Kidney tubule cell (primary cell): ENCODE measurements around the gene PRDM16.

Source experiments
- DNase-seq: peaks from one replicate; pipeline ENCODE4 v3.0.0-alpha.2; 2018; ENCODE audit warnings: low spot score

The PRDM16 gene

DNA sequence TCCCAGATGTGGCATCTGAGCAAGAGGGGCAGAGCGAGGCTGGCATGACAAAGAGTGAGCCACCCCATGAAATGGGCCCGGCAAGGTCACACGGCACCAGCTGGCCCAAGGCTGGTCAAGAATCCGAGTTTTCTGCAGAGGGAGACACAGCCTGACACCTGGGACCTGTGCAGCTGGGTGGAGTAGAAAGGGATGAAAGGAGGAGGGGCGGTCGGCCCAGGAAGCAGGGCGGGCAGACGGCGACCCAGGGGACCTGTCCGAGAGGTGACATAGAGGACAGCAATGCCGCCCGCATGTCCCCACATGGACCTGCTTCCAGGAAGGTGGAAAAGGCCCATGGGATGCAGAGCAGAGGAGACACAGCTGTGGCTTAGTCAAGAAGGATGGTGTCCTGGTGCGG is 137.7 kb downstream of the PRDM16 start:
- DNase-seq: no peak

GRCh38 chr1:3207217-3207848 is 138.3 kb downstream of the PRDM16 start:
- DNase-seq: peak; percentile 18

GRCh38 chr1:3208819-3209200 is 139.8 kb downstream of the PRDM16 start:
- no peak for DNase-seq

GRCh38 chr1:3209201-3209600 is 140.2 kb downstream of the PRDM16 start:
- DNase-seq: no peak

DNA sequence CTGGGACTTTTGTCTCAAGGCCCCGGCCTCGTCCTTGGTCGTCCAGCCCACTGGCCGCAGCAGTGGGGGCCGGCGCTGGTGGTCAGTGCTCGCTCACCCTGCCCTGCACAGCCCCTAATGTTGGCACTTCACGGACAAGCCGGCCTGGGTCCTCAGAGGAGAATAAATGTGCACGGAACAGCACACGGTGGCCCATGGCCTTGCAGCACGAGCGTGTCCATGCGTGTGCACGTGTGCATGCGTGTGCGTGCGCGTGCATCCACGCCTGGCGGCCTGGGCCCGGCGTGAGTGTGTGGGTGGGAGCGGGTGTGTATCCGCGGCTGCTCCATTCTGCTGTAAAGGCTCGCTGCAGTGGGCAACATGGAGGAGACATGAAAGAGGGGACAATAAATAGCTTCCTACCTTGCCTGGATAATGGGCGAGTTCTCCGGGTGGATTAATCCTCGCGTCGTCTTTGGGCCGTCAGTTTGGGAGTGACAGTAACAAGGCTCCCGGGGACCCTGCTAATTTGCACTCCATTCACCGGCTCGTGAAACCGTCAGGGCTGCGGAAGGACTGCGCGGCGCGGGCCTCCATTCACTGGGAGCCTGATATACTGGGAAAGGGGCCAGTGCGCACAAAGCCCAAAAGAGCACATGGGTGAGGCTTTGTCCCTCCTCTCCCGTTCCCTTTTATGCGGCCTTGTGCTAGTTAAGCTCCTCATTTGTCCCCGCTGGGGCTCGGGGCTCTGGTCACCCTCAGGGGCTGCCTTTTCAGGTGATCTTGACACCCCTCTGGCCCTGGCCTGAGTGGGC is 142.8 kb downstream of the PRDM16 start:
- DNase-seq: no peak

DNA sequence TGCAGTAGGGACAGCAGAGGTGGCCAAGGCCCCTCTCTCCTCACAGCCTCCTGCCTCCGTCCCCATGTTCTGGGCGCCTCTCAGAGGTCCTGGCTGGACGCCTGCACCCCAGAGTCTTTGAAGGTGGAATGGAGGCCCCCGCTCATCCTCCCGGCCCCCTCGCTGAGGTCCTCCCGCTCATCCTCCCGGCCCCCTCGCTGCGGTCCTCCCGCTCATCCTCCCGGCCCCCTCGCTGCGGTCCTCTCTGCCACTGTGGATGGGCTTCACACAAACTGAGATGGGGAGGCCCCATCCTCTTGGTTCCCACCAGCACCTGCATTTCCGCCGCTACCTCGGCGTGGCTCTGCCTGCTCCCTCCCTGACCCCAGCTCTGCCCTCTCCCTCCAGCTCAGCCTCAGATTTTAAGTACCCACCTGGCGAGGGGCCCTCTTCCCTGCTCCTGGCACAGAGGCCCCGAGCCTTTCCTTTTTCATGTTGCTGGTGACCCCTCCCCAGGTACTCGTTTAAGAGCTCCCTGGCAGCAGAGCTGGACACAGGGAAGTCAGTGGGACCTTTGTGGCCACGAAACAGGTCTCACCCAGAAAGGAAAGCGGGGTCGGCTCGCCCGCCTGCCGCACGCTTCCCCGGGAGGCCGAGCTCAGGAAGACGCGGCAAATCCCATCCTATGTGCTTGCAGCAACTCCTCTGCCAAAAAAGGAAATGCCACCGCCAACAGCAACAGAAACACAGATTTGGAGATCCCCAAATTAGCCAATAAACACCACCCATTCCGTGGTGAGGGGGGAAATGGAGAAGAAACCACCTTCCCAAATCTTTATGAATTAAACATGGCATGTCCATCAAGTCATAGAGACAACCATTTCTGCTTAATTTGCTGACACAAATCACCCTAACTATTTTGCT is 143.7 kb downstream of the PRDM16 start:
- DNase-seq: no peak

GRCh38 chr1:3213730-3214129 is 144.7 kb downstream of the PRDM16 start:
- DNase-seq: peak; percentile 64

GRCh38 chr1:3215198-3216014 is 146.4 kb downstream of the PRDM16 start:
- DNase-seq: no peak

DNA sequence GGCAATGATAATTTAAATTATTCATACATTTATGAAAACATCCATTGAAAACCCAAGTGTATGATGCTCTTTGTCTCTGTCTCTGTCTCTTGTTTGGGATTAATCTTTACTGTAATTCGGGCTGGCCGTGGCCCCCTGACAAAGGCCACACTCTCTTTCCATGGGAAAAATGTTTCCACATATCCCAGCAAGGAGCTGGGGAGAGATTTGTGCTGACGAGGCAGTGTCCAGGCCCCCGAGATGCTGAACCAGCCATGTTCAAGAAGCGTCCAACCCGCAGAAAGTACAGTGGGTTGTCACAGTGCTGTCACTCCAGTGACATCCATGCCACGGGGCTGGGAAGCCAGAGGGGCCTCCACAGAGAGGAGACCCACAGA is 147.0 kb downstream of the PRDM16 start:
- no peak for DNase-seq

DNA sequence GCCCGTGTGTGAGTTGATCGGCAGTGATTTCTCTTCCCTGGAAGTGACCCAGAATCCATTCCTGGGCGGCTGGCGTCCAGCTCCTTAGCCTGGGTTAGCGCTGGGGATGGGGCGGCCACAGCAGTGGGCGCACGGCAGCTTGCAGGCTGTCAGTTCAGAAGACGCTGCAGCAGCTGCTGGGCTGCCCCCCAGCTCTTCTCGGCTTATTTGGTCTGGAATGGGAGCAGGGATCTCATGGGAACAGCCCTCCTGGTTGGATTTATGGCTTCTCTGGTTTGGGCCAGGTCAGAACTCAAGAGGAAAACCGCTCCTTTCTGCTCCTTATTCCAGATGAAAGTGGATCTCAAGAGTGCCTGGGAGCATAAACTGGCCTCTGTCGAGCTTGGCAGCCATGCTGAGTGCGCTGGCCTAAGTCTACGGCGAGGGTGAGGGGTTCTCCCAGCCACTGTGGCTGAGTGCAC is 148.2 kb downstream of the PRDM16 start:
- no peak for DNase-seq

DNA sequence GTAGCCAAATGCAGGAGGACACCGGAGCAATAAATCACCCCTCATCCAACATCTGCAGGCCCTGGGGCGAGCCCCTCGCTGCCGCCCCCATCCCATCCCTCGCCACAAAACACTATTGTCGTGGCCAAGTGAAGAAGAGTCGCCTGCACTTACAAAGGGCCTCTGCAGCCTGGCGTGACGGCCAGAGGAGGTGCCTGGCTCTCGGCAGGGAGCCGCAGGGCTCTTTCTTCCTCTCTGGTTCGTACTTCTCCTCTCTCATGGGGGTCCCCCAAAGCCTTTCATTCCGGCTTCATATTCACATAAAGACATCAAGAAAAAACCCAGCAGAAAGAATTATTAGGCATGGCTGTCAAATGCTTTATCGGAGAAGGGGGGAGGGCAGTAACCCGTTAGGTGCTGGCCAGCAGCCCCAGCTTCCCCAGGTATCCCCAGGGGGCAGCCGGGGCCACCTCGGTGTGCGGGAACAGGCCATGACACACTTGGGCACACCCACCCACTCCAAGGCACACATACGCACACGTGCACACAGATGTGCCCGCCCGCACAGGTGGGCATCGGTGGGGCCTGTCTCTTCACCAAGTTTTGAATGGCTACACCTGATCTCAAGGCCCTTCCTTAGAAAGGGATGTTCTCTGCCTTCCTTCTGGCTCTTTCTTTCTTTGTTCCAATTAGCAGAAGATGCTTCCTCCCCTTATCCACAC is 149.1 kb downstream of the PRDM16 start:
- no peak for DNase-seq

DNA sequence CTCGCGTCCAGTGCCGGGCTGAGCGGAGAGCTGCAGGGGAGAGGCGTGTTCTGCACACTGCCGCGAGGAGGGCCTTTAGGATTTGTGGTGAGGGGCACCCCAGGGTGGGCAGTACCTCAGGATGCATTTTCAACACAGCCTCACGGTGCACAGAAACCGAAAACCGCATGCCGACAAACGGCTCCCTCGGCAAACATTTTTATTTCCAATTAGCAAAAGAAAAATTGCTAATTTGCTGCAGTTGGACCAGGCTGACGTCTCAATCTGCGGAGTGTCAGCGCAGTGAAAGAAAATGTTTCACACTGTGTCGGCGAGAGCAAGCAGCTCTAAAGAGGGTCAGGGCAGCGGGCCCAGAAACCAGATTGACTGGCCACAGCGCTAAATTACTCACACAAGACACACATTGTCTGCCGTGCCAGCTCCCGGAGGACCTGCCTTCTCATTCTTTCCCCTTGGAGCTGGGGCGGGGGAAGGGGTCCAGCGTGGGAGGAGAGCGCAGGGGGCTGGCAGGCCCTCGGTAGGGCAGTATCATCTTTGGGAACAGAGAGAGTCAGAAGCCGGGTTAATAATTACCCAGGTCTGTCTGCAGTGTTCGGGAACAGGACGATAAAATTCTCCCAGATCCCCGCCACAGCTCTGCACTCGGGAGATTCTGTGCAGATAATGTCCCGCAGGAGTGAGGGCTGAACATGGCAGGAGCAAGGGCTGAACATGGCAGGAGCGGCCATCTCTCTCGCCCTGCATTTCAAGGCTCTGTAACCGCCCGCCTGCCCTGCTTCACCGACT is 150.2 kb downstream of the PRDM16 start:
- peak; percentile 69 for DNase-seq

- DNase-seq: no peak
Measured at GRCh38 chr1:3219791-3220467, 150.9 kb downstream of the PRDM16 start.

GRCh38 chr1:3221112-3222041 is 152.4 kb downstream of the PRDM16 start:
- DNase-seq: no peak

DNA sequence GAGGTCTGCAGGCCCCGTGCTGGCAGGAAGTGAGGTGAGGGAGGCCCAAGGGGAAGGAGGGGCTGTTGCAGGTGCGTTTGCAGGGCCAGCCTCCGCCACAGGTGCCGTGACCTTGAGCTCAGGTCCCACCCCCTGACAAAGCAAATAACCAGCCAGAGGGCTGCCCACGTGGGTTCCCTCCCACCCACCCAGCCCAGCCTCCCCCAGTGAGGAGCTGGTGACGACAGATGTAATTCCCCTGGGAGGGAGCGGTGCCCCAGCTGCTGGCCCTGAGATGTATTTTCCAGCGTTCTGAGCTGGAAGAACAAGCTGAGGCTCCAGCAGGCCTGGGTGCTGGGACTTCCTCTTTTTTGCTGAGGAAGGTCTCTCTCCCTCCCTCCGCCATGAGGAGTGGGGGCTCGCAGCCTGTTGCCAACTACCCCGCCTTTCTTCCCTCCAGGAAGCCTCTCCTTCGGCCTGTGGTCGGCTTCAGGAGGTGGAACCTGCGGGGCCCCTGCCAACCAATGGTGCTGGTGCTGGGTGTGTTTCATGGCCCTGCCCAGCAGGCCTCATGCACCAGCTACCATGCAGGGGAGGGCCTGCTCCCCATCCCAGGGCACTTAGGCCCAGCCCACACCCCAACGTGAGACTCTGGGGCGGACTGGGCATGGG is 153.2 kb downstream of the PRDM16 start:
- DNase-seq: no peak

- no peak for DNase-seq
Measured at GRCh38 chr1:3225661-3226060, 156.7 kb downstream of the PRDM16 start.

- DNase-seq: no peak
Measured at GRCh38 chr1:3226191-3226590, 157.2 kb downstream of the PRDM16 start.

GRCh38 chr1:3226701-3227350 is 157.8 kb downstream of the PRDM16 start:
- no peak for DNase-seq
